K562 (cell line): ENCODE measurements around the gene YARS1. TPM values are rescaled to one million over a fixed set of nuclear protein-coding genes. Genes with fewer than 3 reads are reported as not detected.

ENCODE experiments used
- CBFB ChIP-seq: sonication (generic); formaldehyde crosslinking; IDR thresholded peaks from 2 replicates; pipeline ENCODE4 v1.4.0; 2020; ENCODE audit warnings: mild to moderate bottlenecking, missing genetic modification reagents
- CBX5 ChIP-seq: IDR thresholded peaks from 2 replicates; pipeline ENCODE4 v1.6.1; 2014; ENCODE audit warnings: low read depth, borderline replicate concordance
- COPS2 ChIP-seq: fragments of 450-650 bp; conservative IDR thresholded peaks from 2 replicates; pipeline ENCODE4 v1.6.1; 2016; ENCODE audit warnings: mild to moderate bottlenecking, moderate library complexity
- CSDE1 ChIP-seq, 2 experiments: fragments of 450-650 bp; IDR thresholded peaks; 2 replicates each; pipeline ENCODE4 v1.6.1; 2016; ENCODE audit warnings: mild to moderate bottlenecking in 1 of 2
- GATA2 ChIP-seq: sonication (generic); formaldehyde crosslinking; IDR thresholded peaks from 2 replicates; pipeline ENCODE4 v1.4.0; 2020; ENCODE audit warnings: mild to moderate bottlenecking, missing genetic modification reagents
- HLTF ChIP-seq: fragments of 450-650 bp; IDR thresholded peaks from 2 replicates; pipeline ENCODE4 v1.6.1; 2016
- JUNB ChIP-seq: fragments of 450-650 bp; formaldehyde crosslinking; conservative IDR thresholded peaks from 2 replicates; pipeline ENCODE4 v1.4.0; 2020; ENCODE audit warnings: mild to moderate bottlenecking
- NR2C1 ChIP-seq, 2 experiments: fragments of 450-650 bp; IDR thresholded peaks; 2 replicates each; pipeline ENCODE4 v1.6.1; 2017; ENCODE audit warnings: mild to moderate bottlenecking in 2 of 2, antibody characterized with exemption in 1 of 2, inconsistent platforms in 1 of 2, missing compliant biosample characterization in 1 of 2, missing genetic modification characterization in 1 of 2
- NRF1 ChIP-seq, 2 experiments: fragments of 450-650 bp; IDR thresholded peaks in 1 of 2; conservative IDR thresholded peaks in 1 of 2; 2 replicates each; pipeline ENCODE4 v1.6.1; 2014; ENCODE audit warnings: mild to moderate bottlenecking in 2 of 2
- POLR2A ChIP-seq: fragments of 450-650 bp; conservative IDR thresholded peaks from 2 replicates; pipeline ENCODE4 v1.6.1; 2016
- POLR2B ChIP-seq: fragments of 450-650 bp; IDR thresholded peaks from 2 replicates; pipeline ENCODE4 v1.6.1; 2018; ENCODE audit warnings: low read depth; ENCODE audit not compliant: partially characterized antibody
- PURB ChIP-seq: sonication (generic); formaldehyde crosslinking; IDR thresholded peaks from 2 replicates; pipeline ENCODE4 v1.9.0; 2021; ENCODE audit warnings: low read depth, mild to moderate bottlenecking, missing genetic modification reagents
- SREBF1 ChIP-seq: fragments of 150-350 bp; IDR thresholded peaks from 2 replicates; pipeline ENCODE4 v1.6.1; 2014; ENCODE audit warnings: antibody characterized with exemption, low read depth, low read length, borderline replicate concordance
- STAG1 ChIP-seq: sonication (generic); formaldehyde crosslinking; IDR thresholded peaks from 2 replicates; pipeline ENCODE4 v1.5.0; 2020; ENCODE audit warnings: missing genetic modification reagents, borderline replicate concordance
- THRAP3 ChIP-seq: fragments of 450-650 bp; IDR thresholded peaks from 2 replicates; pipeline ENCODE4 v1.6.1; 2016; ENCODE audit warnings: mild to moderate bottlenecking, inconsistent platforms, borderline replicate concordance
- TRIM24 ChIP-seq, 2 experiments: fragments of 450-650 bp; IDR thresholded peaks; 2 replicates each; pipeline ENCODE4 v1.6.1; 2016
- ZNF212 ChIP-seq: fragments of 450-650 bp; formaldehyde crosslinking; IDR thresholded peaks from 2 replicates; pipeline ENCODE4 v1.4.0; 2020; ENCODE audit warnings: mild to moderate bottlenecking
- ZNF436 ChIP-seq: fragments of 250-450, 450-650 bp; sonication (Bioruptor Pico); formaldehyde crosslinking; IDR thresholded peaks from 2 replicates; pipeline ENCODE4 v1.7.0; 2020; ENCODE audit warnings: mild to moderate bottlenecking
- ZNF584 ChIP-seq: fragments of 200-800 bp; sonication (Bioruptor generic); IDR thresholded peaks from 2 replicates; pipeline ENCODE4 v1.6.1; 2016; ENCODE audit warnings: low read depth, mild to moderate bottlenecking, missing genetic modification characterization, missing compliant biosample characterization
- polyA plus RNA-seq, 8 experiments: library from polyadenylated mRNA; depleted of rRNA in 4 of 8; stranded (reverse) in 5 of 8; unstranded in 3 of 8; fragments of >200 nt; fragmentation: Nextera tagmentation in 2 of 8; fragmentation: Illumina TruSeq in 1 of 8; extraction: Ambion mirVana in 2 of 8; extraction: Trizol in 1 of 8; gene quantifications; 2 replicates each; pipeline versions ENCODE4 v1.2.1 to v1.2.3, GENCODE V29; 2011 to 2014; ENCODE audit warnings: inconsistent platforms in 1 of 8, missing spikeins in 1 of 8
- total RNA-seq, 7 experiments: library from RNA; depleted of rRNA in 6 of 7; stranded (reverse); fragments of >200 nt in 6 of 7; fragmentation: Illumina TruSeq in 2 of 7; extraction: Trizol in 2 of 7; gene quantifications; 2 replicates each; pipeline versions ENCODE4 v1.2.1 to v1.2.3, GENCODE V29; 2011 to 2021; ENCODE audit warnings: low replicate concordance in 1 of 7
- TF ChIP-seq, protein P1 (sequence below): fragments of 250-450 bp; sonication (Bioruptor Pico); IDR thresholded peaks from 2 replicates; pipeline ENCODE4 v1.5.0; 2020; ENCODE audit warnings: mild to moderate bottlenecking
- TF ChIP-seq, protein P2 (sequence below): fragments of 250-450 bp; sonication (Bioruptor Pico); IDR thresholded peaks from 2 replicates; pipeline ENCODE4 v1.4.0; 2020; ENCODE audit warnings: mild to moderate bottlenecking, moderate library complexity
- TF ChIP-seq, protein P3 (sequence below): fragments of 450-650 bp; IDR thresholded peaks from 2 replicates; pipeline ENCODE4 v1.7.1; 2018; ENCODE audit warnings: mild to moderate bottlenecking, low read depth; ENCODE audit not compliant: partially characterized antibody

The YARS1 gene
- total and polyA plus RNA-seq, 9 of the 15 experiments (the other 6 are each of a cell fraction or from before 2014, with no cell fraction given): 66.2 to 336 (median 201) TPM

DNA sequence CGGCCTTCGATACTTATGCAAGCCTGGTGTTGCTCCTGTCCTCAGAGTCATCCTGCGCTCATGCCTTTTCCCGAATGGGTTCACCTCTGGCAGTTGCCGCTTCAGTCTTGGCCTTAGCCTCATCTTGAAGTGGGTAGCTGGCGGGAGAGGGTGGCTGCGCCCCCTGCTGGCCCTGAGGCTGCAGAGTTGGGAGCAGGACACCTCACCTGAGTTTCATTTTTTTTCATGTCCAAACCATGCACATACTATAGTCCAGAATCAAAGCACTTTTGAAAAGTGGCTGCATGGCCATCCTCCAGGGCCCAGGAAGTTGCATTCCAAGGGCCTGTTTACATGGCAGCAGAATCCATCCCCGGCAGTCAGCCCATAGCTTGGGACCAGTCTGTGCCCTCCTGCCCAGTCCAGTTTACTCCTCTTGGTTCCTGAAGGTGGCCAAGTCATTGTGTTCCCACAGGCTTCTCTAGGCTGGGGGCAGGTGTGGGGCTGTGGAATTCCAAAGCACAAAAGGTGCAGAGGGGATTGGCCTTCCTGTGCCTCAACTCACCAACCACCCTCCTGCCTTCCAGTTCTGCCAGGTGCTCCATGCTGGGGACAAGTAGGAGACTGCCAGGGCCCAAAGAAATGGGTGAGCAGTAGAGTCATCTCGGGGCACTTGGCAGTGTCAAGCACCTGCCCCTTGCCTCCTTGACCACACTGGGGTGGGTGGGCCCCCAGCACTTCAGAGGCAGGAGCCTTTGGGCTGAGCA, 44.0 kb downstream of the YARS1 start (continued):
- no peak for TF ChIP-seq PURB
- no peak for TF ChIP-seq NRF1 (conservative IDR thresholded peaks at IDR 0.05 in 1 of 2, IDR thresholded peaks at IDR 0.05 in 1 of 2)
- TF ChIP-seq CBX5: no peak
- no peak; the same call in 1 of the 2 replicates for TF ChIP-seq GATA2 (CRISPR knock-in tag)
- TF ChIP-seq NR2C1 (IDR thresholded peaks at IDR 0.05): no peak
- TF ChIP-seq NR2C1 (tag; IDR thresholded peaks at IDR 0.05): no peak
- TF ChIP-seq, protein P1, sequence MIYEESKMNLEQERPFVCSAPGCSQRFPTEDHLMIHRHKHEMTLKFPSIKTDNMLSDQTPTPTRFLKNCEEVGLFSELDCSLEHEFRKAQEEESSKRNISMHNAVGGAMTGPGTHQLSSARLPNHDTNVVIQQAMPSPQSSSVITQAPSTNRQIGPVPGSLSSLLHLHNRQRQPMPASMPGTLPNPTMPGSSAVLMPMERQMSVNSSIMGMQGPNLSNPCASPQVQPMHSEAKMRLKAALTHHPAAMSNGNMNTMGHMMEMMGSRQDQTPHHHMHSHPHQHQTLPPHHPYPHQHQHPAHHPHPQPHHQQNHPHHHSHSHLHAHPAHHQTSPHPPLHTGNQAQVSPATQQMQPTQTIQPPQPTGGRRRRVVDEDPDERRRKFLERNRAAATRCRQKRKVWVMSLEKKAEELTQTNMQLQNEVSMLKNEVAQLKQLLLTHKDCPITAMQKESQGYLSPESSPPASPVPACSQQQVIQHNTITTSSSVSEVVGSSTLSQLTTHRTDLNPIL (CRISPR knock-in tag): no peak
- TF ChIP-seq ZNF212: no peak
- TF ChIP-seq CSDE1 (IDR thresholded peaks at IDR 0.05): no peak
- no peak for TF ChIP-seq POLR2A
- TF ChIP-seq POLR2B: peak; percentile 61
- no peak for TF ChIP-seq ZNF584
- TF ChIP-seq HLTF: no peak
- TF ChIP-seq SREBF1: no peak
- TF ChIP-seq CBFB (CRISPR knock-in tag): peak; percentile 21; the same call in 1 of the 2 replicates
- no peak for TF ChIP-seq TRIM24 (IDR thresholded peaks at IDR 0.05)
- no peak; the same call in 1 of the 2 replicates for TF ChIP-seq ZNF436 (CRISPR knock-in tag)
- TF ChIP-seq, protein P2, sequence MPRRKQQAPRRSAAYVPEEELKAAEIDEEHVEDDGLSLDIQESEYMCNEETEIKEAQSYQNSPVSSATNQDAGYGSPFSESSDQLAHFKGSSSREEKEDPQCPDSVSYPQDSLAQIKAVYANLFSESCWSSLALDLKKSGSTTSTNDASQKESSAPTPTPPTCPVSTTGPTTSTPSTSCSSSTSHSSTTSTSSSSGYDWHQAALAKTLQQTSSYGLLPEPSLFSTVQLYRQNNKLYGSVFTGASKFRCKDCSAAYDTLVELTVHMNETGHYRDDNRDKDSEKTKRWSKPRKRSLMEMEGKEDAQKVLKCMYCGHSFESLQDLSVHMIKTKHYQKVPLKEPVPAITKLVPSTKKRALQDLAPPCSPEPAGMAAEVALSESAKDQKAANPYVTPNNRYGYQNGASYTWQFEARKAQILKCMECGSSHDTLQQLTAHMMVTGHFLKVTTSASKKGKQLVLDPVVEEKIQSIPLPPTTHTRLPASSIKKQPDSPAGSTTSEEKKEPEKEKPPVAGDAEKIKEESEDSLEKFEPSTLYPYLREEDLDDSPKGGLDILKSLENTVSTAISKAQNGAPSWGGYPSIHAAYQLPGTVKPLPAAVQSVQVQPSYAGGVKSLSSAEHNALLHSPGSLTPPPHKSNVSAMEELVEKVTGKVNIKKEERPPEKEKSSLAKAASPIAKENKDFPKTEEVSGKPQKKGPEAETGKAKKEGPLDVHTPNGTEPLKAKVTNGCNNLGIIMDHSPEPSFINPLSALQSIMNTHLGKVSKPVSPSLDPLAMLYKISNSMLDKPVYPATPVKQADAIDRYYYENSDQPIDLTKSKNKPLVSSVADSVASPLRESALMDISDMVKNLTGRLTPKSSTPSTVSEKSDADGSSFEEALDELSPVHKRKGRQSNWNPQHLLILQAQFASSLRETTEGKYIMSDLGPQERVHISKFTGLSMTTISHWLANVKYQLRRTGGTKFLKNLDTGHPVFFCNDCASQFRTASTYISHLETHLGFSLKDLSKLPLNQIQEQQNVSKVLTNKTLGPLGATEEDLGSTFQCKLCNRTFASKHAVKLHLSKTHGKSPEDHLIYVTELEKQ (CRISPR knock-in tag): no peak
- TF ChIP-seq STAG1 (CRISPR knock-in tag): peak; percentile 71
- TF ChIP-seq, protein P3, sequence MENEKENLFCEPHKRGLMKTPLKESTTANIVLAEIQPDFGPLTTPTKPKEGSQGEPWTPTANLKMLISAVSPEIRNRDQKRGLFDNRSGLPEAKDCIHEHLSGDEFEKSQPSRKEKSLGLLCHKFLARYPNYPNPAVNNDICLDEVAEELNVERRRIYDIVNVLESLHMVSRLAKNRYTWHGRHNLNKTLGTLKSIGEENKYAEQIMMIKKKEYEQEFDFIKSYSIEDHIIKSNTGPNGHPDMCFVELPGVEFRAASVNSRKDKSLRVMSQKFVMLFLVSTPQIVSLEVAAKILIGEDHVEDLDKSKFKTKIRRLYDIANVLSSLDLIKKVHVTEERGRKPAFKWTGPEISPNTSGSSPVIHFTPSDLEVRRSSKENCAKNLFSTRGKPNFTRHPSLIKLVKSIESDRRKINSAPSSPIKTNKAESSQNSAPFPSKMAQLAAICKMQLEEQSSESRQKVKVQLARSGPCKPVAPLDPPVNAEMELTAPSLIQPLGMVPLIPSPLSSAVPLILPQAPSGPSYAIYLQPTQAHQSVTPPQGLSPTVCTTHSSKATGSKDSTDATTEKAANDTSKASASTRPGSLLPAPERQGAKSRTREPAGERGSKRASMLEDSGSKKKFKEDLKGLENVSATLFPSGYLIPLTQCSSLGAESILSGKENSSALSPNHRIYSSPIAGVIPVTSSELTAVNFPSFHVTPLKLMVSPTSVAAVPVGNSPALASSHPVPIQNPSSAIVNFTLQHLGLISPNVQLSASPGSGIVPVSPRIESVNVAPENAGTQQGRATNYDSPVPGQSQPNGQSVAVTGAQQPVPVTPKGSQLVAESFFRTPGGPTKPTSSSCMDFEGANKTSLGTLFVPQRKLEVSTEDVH: peak; percentile 77
- TF ChIP-seq JUNB (CRISPR knock-in tag): no peak
- TF ChIP-seq COPS2: no peak
- TF ChIP-seq THRAP3: 0 out of 2 replicates have a peak, but pooled peaks have one; percentile 55
